HL-60 (cell line): ENCODE data around the gene GRM2.

Source experiments
- GABPA ChIP-seq: IDR thresholded peaks from 2 replicates; pipeline ENCODE4 v1.6.1; 2012; ENCODE audit warnings: low read depth
- POLR2AphosphoS5 ChIP-seq: IDR thresholded peaks from 2 replicates; pipeline ENCODE4 v1.6.1; 2012; ENCODE audit warnings: low read depth
- TF ChIP-seq, protein P1 (sequence below): IDR thresholded peaks from 2 replicates; pipeline ENCODE4 v1.6.1; 2012; ENCODE audit warnings: low read depth; ENCODE audit not compliant: insufficient replicate concordance
- TF ChIP-seq, protein P2 (sequence below): IDR thresholded peaks from one replicate; pipeline ENCODE4 v1.5.1; 2011; ENCODE audit warnings: low read length, control low read depth, inconsistent platforms; ENCODE audit not compliant: insufficient read depth

DNA sequence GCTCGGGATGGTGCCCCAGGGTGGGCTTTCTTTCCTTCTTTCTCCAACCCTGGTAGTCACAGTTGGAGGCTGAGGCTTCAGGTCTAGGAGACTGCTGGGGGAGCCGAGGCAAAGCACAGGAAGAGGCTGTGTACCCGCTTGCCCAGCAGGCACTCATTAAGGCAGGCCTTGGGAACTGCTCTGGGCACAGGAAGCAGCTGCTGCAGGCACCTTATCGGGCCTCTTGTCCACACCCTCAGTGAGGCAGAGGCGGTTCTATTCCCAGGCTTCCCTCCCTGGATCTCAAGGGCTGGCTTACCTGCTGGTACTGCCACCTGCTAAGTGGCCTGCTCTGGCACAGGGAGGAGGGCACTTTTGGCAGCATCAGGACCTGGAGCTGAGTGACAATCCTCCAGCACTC lies 15.8 kb upstream of the GRM2 start:
- TF ChIP-seq, protein P1, sequence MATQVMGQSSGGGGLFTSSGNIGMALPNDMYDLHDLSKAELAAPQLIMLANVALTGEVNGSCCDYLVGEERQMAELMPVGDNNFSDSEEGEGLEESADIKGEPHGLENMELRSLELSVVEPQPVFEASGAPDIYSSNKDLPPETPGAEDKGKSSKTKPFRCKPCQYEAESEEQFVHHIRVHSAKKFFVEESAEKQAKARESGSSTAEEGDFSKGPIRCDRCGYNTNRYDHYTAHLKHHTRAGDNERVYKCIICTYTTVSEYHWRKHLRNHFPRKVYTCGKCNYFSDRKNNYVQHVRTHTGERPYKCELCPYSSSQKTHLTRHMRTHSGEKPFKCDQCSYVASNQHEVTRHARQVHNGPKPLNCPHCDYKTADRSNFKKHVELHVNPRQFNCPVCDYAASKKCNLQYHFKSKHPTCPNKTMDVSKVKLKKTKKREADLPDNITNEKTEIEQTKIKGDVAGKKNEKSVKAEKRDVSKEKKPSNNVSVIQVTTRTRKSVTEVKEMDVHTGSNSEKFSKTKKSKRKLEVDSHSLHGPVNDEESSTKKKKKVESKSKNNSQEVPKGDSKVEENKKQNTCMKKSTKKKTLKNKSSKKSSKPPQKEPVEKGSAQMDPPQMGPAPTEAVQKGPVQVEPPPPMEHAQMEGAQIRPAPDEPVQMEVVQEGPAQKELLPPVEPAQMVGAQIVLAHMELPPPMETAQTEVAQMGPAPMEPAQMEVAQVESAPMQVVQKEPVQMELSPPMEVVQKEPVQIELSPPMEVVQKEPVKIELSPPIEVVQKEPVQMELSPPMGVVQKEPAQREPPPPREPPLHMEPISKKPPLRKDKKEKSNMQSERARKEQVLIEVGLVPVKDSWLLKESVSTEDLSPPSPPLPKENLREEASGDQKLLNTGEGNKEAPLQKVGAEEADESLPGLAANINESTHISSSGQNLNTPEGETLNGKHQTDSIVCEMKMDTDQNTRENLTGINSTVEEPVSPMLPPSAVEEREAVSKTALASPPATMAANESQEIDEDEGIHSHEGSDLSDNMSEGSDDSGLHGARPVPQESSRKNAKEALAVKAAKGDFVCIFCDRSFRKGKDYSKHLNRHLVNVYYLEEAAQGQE: no peak
- TF ChIP-seq POLR2AphosphoS5: no peak
- TF ChIP-seq, protein P2, sequence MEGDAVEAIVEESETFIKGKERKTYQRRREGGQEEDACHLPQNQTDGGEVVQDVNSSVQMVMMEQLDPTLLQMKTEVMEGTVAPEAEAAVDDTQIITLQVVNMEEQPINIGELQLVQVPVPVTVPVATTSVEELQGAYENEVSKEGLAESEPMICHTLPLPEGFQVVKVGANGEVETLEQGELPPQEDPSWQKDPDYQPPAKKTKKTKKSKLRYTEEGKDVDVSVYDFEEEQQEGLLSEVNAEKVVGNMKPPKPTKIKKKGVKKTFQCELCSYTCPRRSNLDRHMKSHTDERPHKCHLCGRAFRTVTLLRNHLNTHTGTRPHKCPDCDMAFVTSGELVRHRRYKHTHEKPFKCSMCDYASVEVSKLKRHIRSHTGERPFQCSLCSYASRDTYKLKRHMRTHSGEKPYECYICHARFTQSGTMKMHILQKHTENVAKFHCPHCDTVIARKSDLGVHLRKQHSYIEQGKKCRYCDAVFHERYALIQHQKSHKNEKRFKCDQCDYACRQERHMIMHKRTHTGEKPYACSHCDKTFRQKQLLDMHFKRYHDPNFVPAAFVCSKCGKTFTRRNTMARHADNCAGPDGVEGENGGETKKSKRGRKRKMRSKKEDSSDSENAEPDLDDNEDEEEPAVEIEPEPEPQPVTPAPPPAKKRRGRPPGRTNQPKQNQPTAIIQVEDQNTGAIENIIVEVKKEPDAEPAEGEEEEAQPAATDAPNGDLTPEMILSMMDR: no peak
- no peak for TF ChIP-seq GABPA
